GM19328 (cell line): ENCODE results near the gene TEKT5.

Source experiments
- ATAC-seq: cut with Tn5 transposase; IDR thresholded peaks from one replicate; pipeline ENCODE4 v1.9.1; 2021; ENCODE audit warnings: mild to moderate bottlenecking, moderate library complexity; ENCODE audit not compliant: unreplicated experiment

The TEKT5 gene

GRCh38 chr16:10581507-10581906 lies 113.2 kb downstream of the TEKT5 start:
- no peak for ATAC-seq

- no peak for ATAC-seq
Measured at GRCh38 chr16:10580883-10581247, 113.9 kb downstream of the TEKT5 start.

GRCh38 chr16:10579965-10580882 lies 114.5 kb downstream of the TEKT5 start, which contains the start of gene EMP2:
TSS of gene EMP2 (minus strand) at chr16:10580598. CDS start at chr16:10547617, 32,981 bp downstream.
- ATAC-seq, result no peak

- no peak for ATAC-seq
Measured at GRCh38 chr16:10579575-10579964, 115.2 kb downstream of the TEKT5 start.

- no peak for ATAC-seq
Measured at GRCh38 chr16:10578474-10579316, 116.0 kb downstream of the TEKT5 start.
